MM.1S (cell line): ENCODE measurements around the gene DOCK11.

Source experiments
- DNase-seq: peaks from one replicate; pipeline ENCODE4 v3.0.0-alpha.2; 2015
- H2AFZ ChIP-seq: fragments of 300-600 bp; sonication (generic); 2 replicates; pipeline ENCODE4 v1.6.0; 2016; ENCODE audit warnings: antibody characterized with exemption, low read length
- H3F3A ChIP-seq: fragments of 300-600 bp; sonication (generic); 2 replicates; pipeline ENCODE4 v1.6.1; 2016; ENCODE audit warnings: mild to moderate bottlenecking, antibody characterized with exemption, low read length, moderate library complexity, mixed read lengths; ENCODE audit not compliant: insufficient read depth
- H3K27ac ChIP-seq: fragments of 300-600 bp; sonication (generic); 2 replicates; pipeline ENCODE4 v1.5.1; 2016; ENCODE audit warnings: mild to moderate bottlenecking, low read length
- H3K27me3 ChIP-seq: fragments of 300-600 bp; sonication (generic); replicated peaks from 2 replicates; pipeline ENCODE4 v1.6.0; 2016; ENCODE audit warnings: low read length; ENCODE audit not compliant: insufficient read depth
- H3K36me3 ChIP-seq: fragments of 300-600 bp; sonication (generic); replicated peaks from 2 replicates; pipeline ENCODE4 v1.6.1; 2016; ENCODE audit warnings: mild to moderate bottlenecking, low read length, mixed read lengths; ENCODE audit not compliant: insufficient read depth
- H3K4me1 ChIP-seq: fragments of 300-600 bp; sonication (generic); 2 replicates; pipeline ENCODE4 v1.6.1; 2016; ENCODE audit warnings: low read length, mixed read lengths
- H3K4me2 ChIP-seq: fragments of 300-600 bp; sonication (generic); 2 replicates; pipeline ENCODE4 v1.6.0; 2016; ENCODE audit warnings: low read depth, low read length
- H3K4me3 ChIP-seq: fragments of 300-600 bp; sonication (generic); 2 replicates; pipeline ENCODE4 v1.5.1; 2016; ENCODE audit warnings: low read length, mixed read lengths
- H3K79me2 ChIP-seq: fragments of 300-600 bp; sonication (generic); 2 replicates; pipeline ENCODE4 v1.6.1; 2016; ENCODE audit warnings: mixed run types, low read length, mixed read lengths
- H3K9ac ChIP-seq: fragments of 300-600 bp; sonication (generic); 2 replicates; pipeline ENCODE4 v1.6.1; 2016; ENCODE audit warnings: low read length, mixed read lengths
- H3K9me2 ChIP-seq: fragments of 300-600 bp; sonication (generic); replicated peaks from 2 replicates; pipeline ENCODE4 v1.6.1; 2016; ENCODE audit warnings: mild to moderate bottlenecking, low read length, mixed read lengths; ENCODE audit not compliant: insufficient read depth
- H3K9me3 ChIP-seq: fragments of 300-600 bp; sonication (generic); replicated peaks from 2 replicates; pipeline ENCODE4 v1.6.1; 2016; ENCODE audit warnings: mild to moderate bottlenecking, low read length, mixed read lengths; ENCODE audit not compliant: insufficient read depth
- H4K20me1 ChIP-seq: fragments of 300-600 bp; sonication (generic); 2 replicates; pipeline ENCODE4 v1.6.1; 2016; ENCODE audit warnings: mild to moderate bottlenecking, low read length, moderate library complexity, mixed read lengths; ENCODE audit not compliant: insufficient read depth
- EZH2 ChIP-seq: fragments of 300-600 bp; sonication (generic); optimal IDR thresholded peaks from 2 replicates; pipeline ENCODE3; 2017; ENCODE audit warnings: low read depth, mild to moderate bottlenecking, antibody characterized with exemption, low read length, mixed read lengths
- EZH2phosphoT487 ChIP-seq: fragments of 300-600 bp; sonication (generic); IDR thresholded peaks from 2 replicates; pipeline ENCODE4 v1.6.1; 2018; ENCODE audit warnings: antibody characterized with exemption, low read length
- TF ChIP-seq, protein P1 (sequence below): fragments of 300-600 bp; sonication (generic); IDR thresholded peaks from 2 replicates; pipeline ENCODE4 v1.5.1; 2016; ENCODE audit warnings: antibody characterized with exemption, low read length, mixed read lengths

The DOCK11 gene

DNA sequence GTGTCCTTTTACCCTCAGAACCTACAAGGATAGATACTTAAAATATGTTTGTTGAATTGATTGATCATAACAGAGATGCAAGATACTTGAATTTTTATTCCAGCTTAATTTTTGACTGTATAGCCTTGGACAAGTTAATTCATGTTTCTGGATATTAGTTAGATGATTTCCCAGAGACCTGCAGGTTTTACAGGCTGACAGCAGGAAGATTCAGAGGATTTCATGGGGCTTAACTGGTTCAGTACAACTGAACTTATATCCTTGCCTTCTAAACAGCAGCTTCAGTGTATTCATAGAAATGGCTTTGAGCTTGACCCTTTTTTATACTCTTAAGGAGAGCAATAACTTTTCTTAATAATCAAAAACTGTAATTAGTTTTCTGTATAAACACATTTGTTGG is 169.6 kb downstream of the DOCK11 start:
- Histone ChIP-seq H3K4me3 (no peak overlapping the region), H3K4me1 (no peaks in the 10 kb centered on the region)

DNA sequence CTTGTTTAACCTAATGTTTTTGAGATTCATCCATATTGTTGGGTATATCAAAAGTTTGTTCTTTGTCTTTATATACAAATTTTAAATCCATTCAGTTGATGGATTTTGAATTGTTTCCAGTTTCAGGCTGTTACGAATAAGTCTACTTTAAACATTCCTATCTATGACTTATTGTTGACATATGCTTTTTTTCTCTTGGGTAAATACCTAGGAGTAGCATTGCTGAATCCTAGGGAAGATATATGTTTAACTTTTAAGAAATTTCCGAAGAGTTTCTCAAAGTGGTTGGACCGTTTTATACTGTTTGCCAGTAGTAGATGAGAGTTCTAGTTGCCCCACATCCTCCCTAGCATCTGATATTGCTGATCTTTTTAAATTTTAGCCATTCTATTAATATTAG is 170.9 kb downstream of the DOCK11 start:
- Histone ChIP-seq H3K4me3 (no peak overlapping the region), H3K9me3 (no peaks in the 10 kb centered on the region), H3K9me2 (no peaks in the 10 kb centered on the region), H3K36me3 (no peaks in the 10 kb centered on the region), H4K20me1 (no peaks in the 10 kb centered on the region), H3K27me3 (no peaks in the 10 kb centered on the region), H3K27ac (no peak overlapping the region), H3F3A (no peaks in the 10 kb centered on the region), H3K4me2 (no peak overlapping the region), H3K4me1 (no peaks in the 10 kb centered on the region), H3K79me2 (no peaks in the 10 kb centered on the region), H3K9ac (no peak overlapping the region), H2AFZ (no peak overlapping the region)
- DNase-seq: no peak
- TF ChIP-seq, protein P1, sequence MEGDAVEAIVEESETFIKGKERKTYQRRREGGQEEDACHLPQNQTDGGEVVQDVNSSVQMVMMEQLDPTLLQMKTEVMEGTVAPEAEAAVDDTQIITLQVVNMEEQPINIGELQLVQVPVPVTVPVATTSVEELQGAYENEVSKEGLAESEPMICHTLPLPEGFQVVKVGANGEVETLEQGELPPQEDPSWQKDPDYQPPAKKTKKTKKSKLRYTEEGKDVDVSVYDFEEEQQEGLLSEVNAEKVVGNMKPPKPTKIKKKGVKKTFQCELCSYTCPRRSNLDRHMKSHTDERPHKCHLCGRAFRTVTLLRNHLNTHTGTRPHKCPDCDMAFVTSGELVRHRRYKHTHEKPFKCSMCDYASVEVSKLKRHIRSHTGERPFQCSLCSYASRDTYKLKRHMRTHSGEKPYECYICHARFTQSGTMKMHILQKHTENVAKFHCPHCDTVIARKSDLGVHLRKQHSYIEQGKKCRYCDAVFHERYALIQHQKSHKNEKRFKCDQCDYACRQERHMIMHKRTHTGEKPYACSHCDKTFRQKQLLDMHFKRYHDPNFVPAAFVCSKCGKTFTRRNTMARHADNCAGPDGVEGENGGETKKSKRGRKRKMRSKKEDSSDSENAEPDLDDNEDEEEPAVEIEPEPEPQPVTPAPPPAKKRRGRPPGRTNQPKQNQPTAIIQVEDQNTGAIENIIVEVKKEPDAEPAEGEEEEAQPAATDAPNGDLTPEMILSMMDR: no peak
- no peak for TF ChIP-seq EZH2phosphoT487
- no peak for TF ChIP-seq EZH2

More for the DNA sequence above, 169.6 kb downstream of the DOCK11 start:
- Histone ChIP-seq H3K9me2 (no peaks in the 10 kb centered on the region), H3K9me3 (no peaks in the 10 kb centered on the region), H3K27me3 (no peaks in the 10 kb centered on the region), H3F3A (no peaks in the 10 kb centered on the region), H2AFZ (no peak overlapping the region), H3K9ac (no peak overlapping the region), H3K36me3 (no peaks in the 10 kb centered on the region), H3K27ac (no peak overlapping the region), H3K4me2 (no peak overlapping the region), H3K79me2 (no peaks in the 10 kb centered on the region), H4K20me1 (no peaks in the 10 kb centered on the region)
- no peak for DNase-seq
- TF ChIP-seq EZH2 (no peak), EZH2phosphoT487 (no peak)
- TF ChIP-seq, protein P1: no peak

DNA sequence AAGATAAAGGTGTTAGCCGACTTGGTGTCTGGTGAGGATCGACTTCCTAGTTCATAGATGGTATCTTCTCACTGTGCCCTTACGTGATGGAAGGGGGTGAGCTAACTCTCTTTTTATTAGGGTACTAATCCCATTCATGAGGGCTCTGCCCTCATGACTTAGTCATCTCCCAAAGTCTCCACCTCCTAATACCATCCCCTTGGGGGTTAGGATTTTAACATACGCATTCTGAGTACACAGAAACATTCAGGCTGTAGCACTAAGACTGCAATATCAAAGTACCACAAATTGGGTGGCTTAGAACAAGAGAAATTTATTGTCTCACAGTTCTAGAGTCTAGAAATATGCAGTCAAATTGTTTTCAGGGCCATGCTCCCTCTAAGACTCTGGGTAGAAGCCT is 173.8 kb downstream of the DOCK11 start:
- Histone ChIP-seq H3K4me2 (no peak overlapping the region), H3K9me2 (no peaks in the 10 kb centered on the region), H3K9ac (no peak overlapping the region), H4K20me1 (no peaks in the 10 kb centered on the region), H3K4me1 (no peaks in the 10 kb centered on the region), H3F3A (no peaks in the 10 kb centered on the region), H3K36me3 (no peaks in the 10 kb centered on the region), H3K4me3 (no peak overlapping the region), H3K9me3 (no peaks in the 10 kb centered on the region), H3K79me2 (no peaks in the 10 kb centered on the region), H2AFZ (no peak overlapping the region), H3K27ac (no peak overlapping the region), H3K27me3 (no peaks in the 10 kb centered on the region)
- no peak for DNase-seq
- TF ChIP-seq EZH2phosphoT487 (no peak), EZH2 (no peak)
- TF ChIP-seq, protein P1: no peak
